ENCODE data around the gene ADAMTSL1.

The ADAMTSL1 gene

DNA sequence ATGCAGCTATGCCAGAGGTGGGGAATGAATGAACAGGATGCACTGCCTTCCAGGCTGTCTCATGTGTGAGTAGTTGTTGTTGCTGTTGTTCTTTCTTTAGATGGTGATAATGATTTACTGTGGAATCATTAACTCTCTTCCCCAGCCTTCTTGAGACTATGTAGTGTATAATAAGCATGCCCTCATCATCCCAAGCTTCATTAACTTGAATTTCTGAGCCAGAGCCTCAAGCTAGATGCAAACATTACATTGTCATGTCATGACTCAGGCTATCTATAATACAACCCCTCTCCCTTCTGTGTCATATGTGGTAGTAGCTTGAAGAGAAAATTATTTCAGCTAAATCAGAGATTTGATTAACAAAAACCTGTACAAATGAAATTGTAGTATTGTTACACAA, 10.0 kb upstream of the ADAMTSL1 start:
- no peak for DNase-seq

GRCh38 chr9:18466101-18466500, 7.9 kb upstream of the ADAMTSL1 start:
- no peak for DNase-seq

GRCh38 chr9:18467696-18468095, 6.3 kb upstream of the ADAMTSL1 start:
- no peak for DNase-seq

- no peak for DNase-seq
Measured at GRCh38 chr9:18472435-18472834, 1.5 kb upstream of the ADAMTSL1 start.

- no peak for DNase-seq
Measured at GRCh38 chr9:18472841-18473251, 1.1 kb upstream of the ADAMTSL1 start.

DNA sequence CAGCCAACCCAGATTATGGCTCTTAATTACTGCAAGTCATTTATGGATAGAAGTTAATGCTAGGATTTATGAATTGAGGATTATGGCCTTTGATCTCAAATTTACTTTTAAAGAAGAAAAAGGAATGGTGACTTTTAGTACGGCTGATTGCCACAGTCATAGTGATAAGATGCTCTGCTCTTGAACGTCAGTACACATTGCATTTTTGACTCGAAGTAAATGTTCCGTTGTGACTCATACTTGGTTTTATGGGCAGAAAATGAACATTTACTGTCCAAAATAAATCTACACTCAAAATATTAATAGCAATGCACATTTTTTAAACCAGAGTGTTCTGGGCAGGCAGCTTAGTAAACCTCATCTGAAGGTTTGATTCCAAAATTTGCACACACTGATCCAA, 830 bp downstream of the ADAMTSL1 start:
- no peak for DNase-seq

DNA sequence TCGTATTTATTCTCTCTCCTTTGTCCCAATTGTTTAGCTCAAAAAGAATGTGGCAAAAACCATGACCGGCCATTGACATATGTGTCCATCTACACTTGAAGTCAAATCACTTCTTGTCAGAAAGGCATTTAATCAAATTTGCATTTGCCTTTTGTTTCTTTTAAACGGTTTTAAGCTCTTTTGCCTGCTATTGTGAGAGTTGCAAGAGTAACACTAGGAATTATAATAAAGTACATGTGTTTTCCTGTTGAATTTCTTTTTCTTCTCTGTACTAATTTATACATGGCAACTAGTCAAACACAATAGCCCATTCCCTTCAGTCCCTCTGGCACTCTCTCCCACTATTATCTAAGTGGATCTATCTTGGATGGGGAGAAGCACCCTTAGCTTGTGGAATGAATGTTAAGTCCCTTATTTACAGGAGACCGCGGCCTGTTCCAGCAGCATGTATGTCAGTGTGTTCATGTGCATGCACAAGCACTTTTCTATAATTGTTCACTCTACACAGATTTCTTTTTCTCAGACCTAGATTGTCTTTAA, 3.2 kb downstream of the ADAMTSL1 start:
- no peak for DNase-seq

GRCh38 chr9:18477719-18478118, 3.8 kb downstream of the ADAMTSL1 start:
- no peak for DNase-seq

DNA sequence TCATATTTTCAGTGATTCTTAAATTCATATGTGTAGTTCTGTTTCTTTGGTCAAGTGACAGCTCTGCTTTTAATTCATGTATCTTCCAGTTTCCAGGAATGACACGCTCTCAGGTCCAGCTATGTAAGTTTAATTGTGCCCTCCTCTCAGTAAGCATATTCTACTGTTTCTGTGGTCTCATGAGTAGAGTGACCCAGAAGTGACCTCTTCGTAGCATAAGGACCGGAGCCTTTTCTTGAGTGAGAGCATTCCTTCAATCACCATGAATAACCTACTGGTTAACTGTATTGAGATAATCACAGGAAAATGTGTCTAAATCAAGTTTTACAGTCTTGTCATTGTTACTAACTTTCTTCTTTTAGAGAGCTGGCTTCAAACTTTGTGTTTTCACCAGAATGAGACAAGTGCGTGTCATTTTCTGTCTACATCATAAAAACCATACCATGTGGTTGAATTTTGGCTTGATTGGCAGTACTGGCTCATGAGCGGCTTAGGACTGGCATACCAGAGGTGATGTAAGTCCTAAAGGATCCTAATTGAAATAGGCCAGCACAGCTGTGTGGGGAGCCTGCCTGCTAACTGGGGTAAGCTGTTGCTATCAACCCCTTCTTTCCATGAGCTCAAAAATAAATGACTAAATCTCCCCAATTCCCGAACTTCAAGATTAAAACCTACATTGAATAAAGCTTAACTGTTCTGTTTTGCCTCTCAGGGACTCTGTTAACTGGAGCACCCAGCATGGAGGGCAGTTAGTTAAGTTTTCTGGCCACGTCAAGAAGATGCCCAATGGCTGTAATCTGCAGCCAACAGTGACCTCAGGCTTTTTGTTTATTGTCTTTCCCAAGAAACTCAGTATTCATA, 4.8 kb downstream of the ADAMTSL1 start:
- no peak for DNase-seq

- no peak for DNase-seq
Measured at GRCh38 chr9:18479405-18479804, 5.5 kb downstream of the ADAMTSL1 start.

DNA sequence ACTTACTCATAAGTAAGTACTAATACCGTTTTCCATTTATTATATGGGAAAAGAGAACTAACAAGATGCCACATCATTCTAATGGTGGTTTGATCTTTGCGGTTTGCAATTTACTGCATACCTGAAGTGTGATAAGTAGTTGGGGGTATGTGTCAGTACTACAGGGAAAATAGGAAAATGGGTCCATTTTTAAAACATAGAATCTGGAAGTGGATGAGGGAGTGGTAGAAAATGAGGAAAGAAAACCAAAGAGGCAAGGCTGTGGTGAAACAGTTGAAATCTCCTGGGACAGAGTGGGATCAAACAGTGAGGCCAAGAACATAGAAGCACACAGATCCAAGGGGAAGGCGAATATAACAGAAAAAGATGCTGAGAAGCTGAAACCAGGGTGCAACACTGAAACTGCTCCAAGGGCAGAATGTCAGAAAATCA, 6.7 kb downstream of the ADAMTSL1 start:
- no peak for DNase-seq

DNA sequence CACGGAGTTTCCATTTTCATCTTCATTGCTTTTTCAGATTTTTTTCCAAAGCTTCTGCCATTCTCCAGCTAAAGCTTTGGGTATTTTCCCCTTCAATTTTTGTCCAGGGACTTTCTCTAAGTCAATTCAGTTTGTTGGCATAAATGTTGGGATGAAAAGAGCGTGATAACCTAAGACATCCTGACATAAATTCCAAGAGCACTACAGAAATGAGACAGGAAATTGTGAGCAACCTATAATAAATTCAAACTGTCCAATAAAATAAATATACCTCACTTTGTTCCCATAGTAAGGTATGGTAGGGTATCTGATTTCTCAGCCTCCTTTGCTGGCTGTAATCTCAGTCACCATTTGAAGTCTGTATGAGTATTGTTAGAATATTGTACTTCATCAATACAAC, 8.4 kb downstream of the ADAMTSL1 start:
- DNase-seq: no peak

DNA sequence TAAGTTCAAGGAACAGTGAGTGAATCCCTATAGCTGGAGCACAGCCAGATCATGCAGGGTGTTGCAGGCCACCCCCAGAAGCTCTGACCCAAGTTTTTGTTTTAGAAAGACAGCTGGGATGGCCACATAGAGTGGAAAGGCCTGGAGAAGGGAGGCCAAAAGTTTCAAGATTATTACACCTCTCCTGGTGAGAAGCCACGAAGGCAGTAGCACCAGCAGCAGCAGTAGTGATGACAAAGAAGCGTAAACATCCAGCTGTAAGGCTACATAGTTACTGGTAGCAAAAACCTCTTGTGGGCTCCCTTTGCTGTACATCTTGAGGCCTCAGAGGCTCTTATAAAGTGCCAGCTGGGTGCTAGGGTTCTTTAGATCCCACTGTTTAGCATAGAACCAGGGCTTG, 11.8 kb downstream of the ADAMTSL1 start:
- no peak for DNase-seq

GRCh38 chr9:18487611-18488010, 13.7 kb downstream of the ADAMTSL1 start:
- DNase-seq: no peak

DNA sequence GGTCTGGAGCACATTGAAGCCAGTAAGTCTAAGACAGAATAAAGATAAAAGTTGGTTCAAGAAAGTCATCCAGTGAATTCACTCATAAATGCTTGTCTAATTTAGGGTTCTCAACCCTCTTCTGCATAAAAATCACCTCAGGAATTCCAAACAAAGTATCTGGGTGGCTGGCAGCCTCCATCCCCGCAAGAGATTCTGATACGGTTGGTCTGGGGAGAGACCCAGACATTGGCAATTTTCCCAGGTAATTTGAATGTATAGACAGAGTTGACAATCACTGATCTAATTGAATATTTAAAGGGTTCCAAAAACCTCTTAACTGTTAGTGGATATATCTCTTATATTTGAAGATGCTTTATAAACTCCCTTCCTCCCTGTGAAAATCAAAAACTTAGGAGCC, 14.9 kb downstream of the ADAMTSL1 start:
- DNase-seq: no peak

DNA sequence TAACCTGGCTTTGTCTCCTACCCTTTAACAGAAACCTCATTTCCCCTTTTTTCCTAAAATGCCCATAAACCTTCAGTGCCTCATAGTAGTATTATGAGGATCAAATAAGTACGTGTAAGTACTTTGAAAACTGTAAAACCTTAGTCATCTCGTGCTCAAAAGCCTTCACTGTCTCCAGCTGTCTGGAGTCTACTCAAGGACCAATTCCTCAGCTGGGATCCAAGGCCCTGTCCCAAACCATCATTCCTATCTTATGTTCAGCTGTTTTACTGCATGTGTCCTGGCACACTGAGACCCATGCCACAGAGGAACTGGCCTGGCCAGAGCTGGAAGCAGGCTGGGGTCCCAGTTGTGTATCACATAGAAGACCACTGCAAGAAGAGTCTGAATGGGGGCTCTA, 15.9 kb downstream of the ADAMTSL1 start:
- DNase-seq: no peak

DNA sequence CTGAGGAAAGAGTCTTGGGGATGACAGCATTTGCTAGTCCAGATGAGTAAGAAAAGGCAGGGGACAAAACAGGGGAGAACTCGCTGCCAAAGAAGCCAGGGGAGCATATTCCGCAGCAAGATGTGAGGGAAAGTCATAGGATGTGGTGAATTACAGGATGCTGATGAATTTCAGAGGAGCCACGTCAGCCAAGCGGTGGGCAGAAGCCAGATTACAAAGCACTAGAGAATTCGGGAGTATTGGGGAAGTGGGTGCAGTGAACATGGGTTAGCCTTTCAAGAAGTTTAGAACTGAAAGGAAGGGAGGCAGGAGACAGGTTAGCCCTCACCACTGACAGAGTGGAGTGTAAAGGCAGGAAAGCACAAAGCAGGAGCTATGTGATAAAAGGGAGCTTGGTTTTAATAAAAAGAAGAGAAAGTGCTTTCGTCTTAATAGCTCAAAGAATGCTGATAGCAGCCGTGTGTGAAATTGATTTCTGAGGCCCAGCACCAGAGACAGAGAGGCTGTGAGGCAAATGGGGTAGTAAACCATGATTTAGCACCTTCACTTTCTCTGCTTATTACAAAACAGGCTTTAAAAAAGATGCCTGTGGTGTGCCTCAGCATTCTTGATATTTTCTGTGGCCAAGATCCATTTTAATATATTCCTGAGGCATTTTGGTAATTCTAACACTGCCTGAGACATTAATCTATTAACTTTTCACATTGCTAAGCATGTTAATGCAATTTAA, 16.9 kb downstream of the ADAMTSL1 start:
- no peak for DNase-seq

- no peak for DNase-seq
Measured at GRCh38 chr9:18492612-18493011, 18.7 kb downstream of the ADAMTSL1 start.

DNA sequence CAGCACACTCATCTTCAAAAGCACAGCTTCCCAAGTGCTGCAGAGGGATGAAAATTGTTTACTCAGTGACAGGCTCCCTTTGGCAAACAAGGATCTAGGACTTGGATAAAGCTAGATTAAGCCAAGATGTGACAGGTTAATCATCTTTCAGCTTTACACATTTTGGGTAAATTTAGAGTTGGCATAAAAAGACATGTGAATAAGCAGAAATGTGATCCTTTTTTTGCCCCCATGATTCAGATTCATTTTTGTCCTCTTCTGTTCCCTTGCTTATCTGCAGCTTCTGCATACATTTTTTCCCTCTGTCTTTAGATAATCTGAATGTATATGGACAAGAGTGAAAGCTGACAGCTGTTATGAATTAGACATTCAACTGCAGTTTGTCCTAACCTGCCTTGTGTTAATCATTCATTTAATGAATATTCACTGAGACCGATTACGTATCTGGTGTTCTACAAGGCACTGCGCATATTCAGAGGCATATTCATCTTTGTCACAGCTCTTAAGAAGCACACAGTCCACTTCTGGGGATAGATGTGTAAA, 19.6 kb downstream of the ADAMTSL1 start:
- DNase-seq: no peak

DNA sequence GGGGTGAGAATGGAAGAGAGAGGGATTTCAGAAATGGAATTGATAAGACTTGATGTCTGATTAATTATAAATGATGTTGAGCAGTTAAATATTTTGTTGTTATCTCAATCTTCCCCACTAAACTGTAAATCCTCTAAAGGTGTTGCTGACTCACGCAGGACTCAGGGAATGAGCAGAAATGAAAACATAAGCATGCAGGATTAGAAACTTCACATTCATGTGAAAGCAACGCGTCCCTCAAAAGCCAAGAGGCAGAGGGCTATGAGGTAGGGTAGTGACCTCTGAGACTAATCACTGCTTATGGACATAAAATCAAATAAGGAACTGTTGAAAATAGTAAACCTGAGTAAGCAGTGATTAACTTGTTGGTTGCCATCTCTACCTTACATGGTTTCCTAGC, 21.1 kb downstream of the ADAMTSL1 start:
- DNase-seq: no peak

DNA sequence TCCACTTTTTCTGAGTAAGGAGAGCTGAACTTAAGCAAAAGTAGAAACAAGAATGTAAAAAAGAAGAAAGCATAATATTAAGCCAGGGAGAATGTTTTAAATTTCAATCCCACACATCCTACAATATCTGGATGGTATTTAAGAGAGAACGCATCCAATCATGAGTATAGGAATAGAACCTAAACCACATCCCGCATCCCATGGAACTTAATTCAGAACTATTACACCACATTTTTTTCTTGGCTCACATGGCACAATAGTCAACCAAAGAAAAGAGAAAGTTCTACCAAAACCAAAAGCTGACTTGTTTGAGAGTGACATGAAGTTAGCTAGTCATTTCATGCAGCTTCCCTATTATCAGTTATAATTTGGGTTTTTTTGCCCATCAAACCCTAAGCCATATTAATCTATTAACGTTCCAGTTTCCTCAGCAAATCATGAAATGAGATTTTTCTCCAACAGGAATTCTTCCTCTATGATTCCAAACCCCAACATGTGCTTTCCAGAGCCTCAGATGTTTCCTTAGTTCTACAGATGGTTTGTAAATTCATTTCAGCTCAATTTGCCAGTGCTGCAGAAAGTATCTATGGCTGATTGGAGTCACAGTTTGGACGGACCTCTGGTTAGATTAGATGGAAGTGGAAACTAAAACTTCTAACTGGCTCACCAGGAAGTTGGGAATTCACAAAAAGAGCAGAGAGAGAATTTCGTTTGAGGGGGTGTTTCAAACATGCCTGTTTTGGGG, 22.5 kb downstream of the ADAMTSL1 start:
- DNase-seq: no peak

- no peak for DNase-seq
Measured at GRCh38 chr9:18499062-18499461, 25.1 kb downstream of the ADAMTSL1 start.

DNA sequence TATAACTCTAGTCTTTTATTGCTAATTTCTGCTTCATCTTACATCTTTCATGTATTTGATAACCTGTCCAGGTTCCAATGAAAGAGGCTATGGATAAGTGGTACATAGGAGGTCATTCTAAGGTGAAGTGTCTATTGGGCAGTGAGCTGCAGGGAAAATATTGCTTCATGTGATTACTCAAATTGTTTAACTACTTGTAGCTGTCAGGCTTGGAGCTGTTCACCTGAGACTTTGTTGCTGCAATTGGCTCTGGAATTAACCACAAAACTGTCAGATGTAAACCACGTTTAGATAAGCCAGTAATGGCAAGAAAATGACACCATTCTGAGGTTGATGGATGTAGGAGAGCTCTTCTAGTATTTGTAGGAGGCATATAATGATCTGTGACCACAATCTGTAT, 26.0 kb downstream of the ADAMTSL1 start:
- DNase-seq: no peak

Measured in NCI-H524 treated with DMSO at 0.1 percent for 48 hours (cell line).